Loucy (cell line): ENCODE data around the gene TBC1D3B.

Experiments
- H2AFZ ChIP-seq: fragments of 200-600 bp; sonication (generic); 2 replicates; pipeline ENCODE4 v1.6.0; 2016; ENCODE audit warnings: antibody characterized with exemption, mild to moderate bottlenecking, low read length, moderate library complexity
- H3F3A ChIP-seq: fragments of 200-600 bp; 2 replicates; pipeline ENCODE4 v1.6.0; 2016; ENCODE audit warnings: antibody characterized with exemption, low read depth, mild to moderate bottlenecking
- H3K27me3 ChIP-seq: fragments of 200-600 bp; sonication (generic); 2 replicates; pipeline ENCODE4 v1.6.1; 2014; ENCODE audit warnings: low read length, mild to moderate bottlenecking; ENCODE audit not compliant: insufficient read depth, poor library complexity, severe bottlenecking
- H3K36me3 ChIP-seq: fragments of 200-600 bp; sonication (generic); 2 replicates; pipeline ENCODE4 v1.6.1; 2016; ENCODE audit warnings: low read length; ENCODE audit not compliant: insufficient read depth
- H3K4me1 ChIP-seq: fragments of 200-600 bp; sonication (generic); 2 replicates; pipeline ENCODE4 v1.5.1; 2014; ENCODE audit warnings: low read length, mild to moderate bottlenecking; ENCODE audit not compliant: insufficient read depth, poor library complexity, severe bottlenecking
- H3K4me2 ChIP-seq: fragments of 200-600 bp; sonication (generic); 2 replicates; pipeline ENCODE4 v1.6.0; 2014; ENCODE audit warnings: antibody characterized with exemption, low read length, low read depth, mild to moderate bottlenecking; ENCODE audit not compliant: poor library complexity, severe bottlenecking
- H3K4me3 ChIP-seq: fragments of 200-600 bp; sonication (generic); 2 replicates; pipeline ENCODE4 v1.5.1; 2014; ENCODE audit warnings: low read length, mild to moderate bottlenecking, mixed read lengths; ENCODE audit not compliant: poor library complexity, severe bottlenecking
- H3K79me2 ChIP-seq: fragments of 200-600 bp; sonication (generic); 2 replicates; pipeline ENCODE4 v1.6.1; 2014; ENCODE audit warnings: low read length; ENCODE audit not compliant: insufficient read depth
- H3K9ac ChIP-seq: fragments of 200-600 bp; sonication (generic); 2 replicates; pipeline ENCODE4 v1.6.0; 2014; ENCODE audit warnings: mild to moderate bottlenecking, low read depth, low read length, moderate library complexity; ENCODE audit not compliant: poor library complexity, severe bottlenecking
- H3K9me2 ChIP-seq: fragments of 200-600 bp; sonication (generic); replicated peaks from 2 replicates; pipeline ENCODE4 v1.6.1; 2016; ENCODE audit warnings: low read depth, low read length, mixed read lengths
- H3K9me3 ChIP-seq: fragments of 200-600 bp; sonication (generic); 2 replicates; pipeline ENCODE4 v1.6.1; 2014; ENCODE audit warnings: mild to moderate bottlenecking, antibody characterized with exemption, low read length, low read depth; ENCODE audit not compliant: insufficient read depth
- H4K20me1 ChIP-seq: fragments of 200-600 bp; sonication (generic); 2 replicates; pipeline ENCODE4 v1.6.0; 2014; ENCODE audit warnings: antibody characterized with exemption, low read length, mild to moderate bottlenecking; ENCODE audit not compliant: insufficient read depth, poor library complexity, severe bottlenecking
- CTCF ChIP-seq: fragments of 200-600 bp; sonication (generic); conservative IDR thresholded peaks from 2 replicates; pipeline ENCODE4 v1.5.1; 2014; ENCODE audit warnings: mild to moderate bottlenecking, antibody characterized with exemption, low read length
- EZH2phosphoT487 ChIP-seq: fragments of 200-600 bp; IDR thresholded peaks from 2 replicates; pipeline ENCODE4 v1.6.1; 2018; ENCODE audit warnings: antibody characterized with exemption, mild to moderate bottlenecking, moderate library complexity, borderline replicate concordance

The TBC1D3B gene

GRCh38 chr17:36185416-36185815, 9.0 kb upstream of the TBC1D3B start:
- H3K4me1 ChIP-seq = peaks cover 11% of the 10 kb centered on the region
- H4K20me1 ChIP-seq = no peaks in the 10 kb centered on the region
- no peaks in the 10 kb centered on the region for H3K9me2 ChIP-seq
- no peak overlapping the region for H3K4me3 ChIP-seq
- H3K79me2 ChIP-seq = no peaks in the 10 kb centered on the region
- no peak overlapping the region for H3K9ac ChIP-seq
- no peak overlapping the region for H2AFZ ChIP-seq
- no peaks in the 10 kb centered on the region for H3K9me3 ChIP-seq
- no peaks in the 10 kb centered on the region for H3K27me3 ChIP-seq
- no peaks in the 10 kb centered on the region for H3K36me3 ChIP-seq
- H3K4me2 ChIP-seq = no peak overlapping the region
- no peaks in the 10 kb centered on the region for H3F3A ChIP-seq
- no peak for TF ChIP-seq CTCF
- TF ChIP-seq EZH2phosphoT487 = no peak

GRCh38 chr17:36184023-36184765, 7.8 kb upstream of the TBC1D3B start:
- Histone ChIP-seq H2AFZ (no peak overlapping the region), H3K4me3 (no peak overlapping the region), H3K4me1 (peaks cover 11% of the 10 kb centered on the region), H3K27me3 (no peaks in the 10 kb centered on the region), H3K9me3 (no peaks in the 10 kb centered on the region), H3K9ac (no peak overlapping the region), H3F3A (no peaks in the 10 kb centered on the region), H3K36me3 (no peaks in the 10 kb centered on the region), H3K79me2 (no peaks in the 10 kb centered on the region), H3K4me2 (no peak overlapping the region), H3K9me2 (no peaks in the 10 kb centered on the region), H4K20me1 (no peaks in the 10 kb centered on the region)
- TF ChIP-seq CTCF = no peak
- no peak for TF ChIP-seq EZH2phosphoT487

- Histone ChIP-seq H3K4me3 (no peak overlapping the region), H3K9ac (no peak overlapping the region), H3F3A (no peaks in the 10 kb centered on the region), H3K4me1 (peaks cover 5% of the 10 kb centered on the region), H3K4me2 (no peak overlapping the region), H3K9me2 (no peaks in the 10 kb centered on the region), H3K9me3 (no peaks in the 10 kb centered on the region), H3K27me3 (no peaks in the 10 kb centered on the region), H3K79me2 (no peaks in the 10 kb centered on the region), H4K20me1 (no peaks in the 10 kb centered on the region), H3K36me3 (no peaks in the 10 kb centered on the region), H2AFZ (no peak overlapping the region)
- TF ChIP-seq CTCF (no peak), EZH2phosphoT487 (no peak)
Measured at GRCh38 chr17:36183001-36183971, 6.8 kb upstream of the TBC1D3B start.
